NCI-H2107 (cell line): ENCODE results near the gene USP47.

Experiments
- DNase-seq: peaks from one replicate; lab custom pipeline; 2025; lab: John Stamatoyannopoulos, UW

Gene USP47

GRCh38 chr11:11942668-11943067 lies 100.9 kb downstream of the USP47 start:
- DNase-seq = no peak

GRCh38 chr11:11944444-11944843 lies 102.7 kb downstream of the USP47 start:
- DNase-seq = no peak

- DNase-seq = no peak
These were observed 104.4 kb downstream of the USP47 start for GRCh38 chr11:11946180-11946579.

GRCh38 chr11:11946878-11947277 lies 105.1 kb downstream of the USP47 start:
- no peak for DNase-seq

GRCh38 chr11:11947825-11948224 lies 106.1 kb downstream of the USP47 start:
- DNase-seq = no peak

GRCh38 chr11:11948242-11948947 lies 106.6 kb downstream of the USP47 start:
- no peak for DNase-seq

GRCh38 chr11:11949482-11949881 lies 107.7 kb downstream of the USP47 start:
- no peak for DNase-seq

- DNase-seq = no peak
These were observed 110.3 kb downstream of the USP47 start for GRCh38 chr11:11952036-11952435.

GRCh38 chr11:11956006-11956405 lies 114.2 kb downstream of the USP47 start:
- no peak for DNase-seq

- DNase-seq = no peak
These were observed 116.8 kb downstream of the USP47 start for GRCh38 chr11:11958403-11959231.

- DNase-seq = no peak
These were observed 117.8 kb downstream of the USP47 start for GRCh38 chr11:11959601-11960000.

GRCh38 chr11:11960687-11961086 lies 118.9 kb downstream of the USP47 start:
- no peak for DNase-seq

- no peak for DNase-seq
These were observed 119.7 kb downstream of the USP47 start for GRCh38 chr11:11961399-11962028.

- no peak for DNase-seq
These were observed 121.3 kb downstream of the USP47 start for GRCh38 chr11:11963067-11963466.

- DNase-seq = no peak
These were observed 122.3 kb downstream of the USP47 start for GRCh38 chr11:11963842-11964773.

- no peak for DNase-seq
These were observed 123.0 kb downstream of the USP47 start for GRCh38 chr11:11964774-11965150.

- DNase-seq = no peak
These were observed 123.4 kb downstream of the USP47 start for GRCh38 chr11:11965192-11965591.

GRCh38 chr11:11965656-11966353 lies 124.0 kb downstream of the USP47 start:
- no peak for DNase-seq

GRCh38 chr11:11966354-11966741 lies 124.6 kb downstream of the USP47 start:
- no peak for DNase-seq

- DNase-seq = no peak
These were observed 125.3 kb downstream of the USP47 start for GRCh38 chr11:11966826-11967668.
